ENCODE data around the gene BCL6.

BCL6 gene

DNA sequence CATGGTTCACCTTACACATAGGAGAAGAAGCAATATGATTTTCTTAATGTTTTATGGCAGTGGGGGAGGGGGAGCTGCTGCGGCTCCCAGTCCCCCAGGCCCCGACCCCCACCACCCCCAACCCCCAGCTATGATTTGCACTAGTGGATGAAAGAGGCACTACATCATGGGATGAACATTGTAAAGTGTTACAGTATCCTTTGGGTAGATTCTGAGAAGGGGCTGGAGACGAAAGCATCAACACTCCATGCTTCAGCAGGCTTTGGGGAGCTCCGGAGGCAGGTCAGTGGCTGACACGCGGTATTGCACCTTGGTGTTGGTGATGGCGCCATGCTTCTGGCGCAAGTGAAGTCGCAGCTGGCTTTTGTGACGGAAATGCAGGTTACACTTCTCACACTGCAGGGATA, 23.1 kb downstream of the BCL6 start:
- Histone ChIP-seq H3K9ac (ENCODE audit: low read length) (no peak overlapping the region), H3K9me3 (ENCODE audit: control insufficient read depth, low read length) (no peaks in the 10 kb centered on the region), H3K36me3 (ENCODE audit: control insufficient read depth, insufficient read depth, low read length, severe bottlenecking) (peaks cover 70% of the 10 kb centered on the region), H3K4me1 (ENCODE audit: control insufficient read depth, insufficient read depth, low read length) (peaks cover 8% of the 10 kb centered on the region), H3K27me3 (replicated peaks; ENCODE audit: control insufficient read depth, insufficient read depth, low read length) (no peaks in the 10 kb centered on the region), H3K4me3 (ENCODE audit: low read length) (no peak overlapping the region)
- DNase-seq (ENCODE audit: low read depth), result no peak

DNA sequence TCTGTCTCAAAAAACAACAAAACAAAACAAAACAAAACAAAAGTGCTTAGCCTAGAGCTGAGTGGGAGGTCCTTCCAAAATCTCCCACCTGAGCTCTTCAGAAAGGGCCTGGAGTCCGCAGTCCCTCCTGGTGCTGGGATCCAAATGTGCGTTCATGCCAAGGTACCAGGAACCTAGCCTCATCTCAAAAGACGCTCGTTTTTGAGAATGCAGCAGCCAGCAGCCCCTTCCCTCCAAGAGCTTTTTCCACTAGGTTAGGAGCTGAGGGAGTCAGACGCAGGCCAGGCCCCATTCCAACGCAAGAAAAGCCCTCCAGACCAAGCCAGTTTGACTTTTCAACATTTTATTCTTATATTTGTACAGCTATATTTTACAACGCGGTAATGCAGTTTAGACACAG, 24.2 kb downstream of the BCL6 start:
- Histone ChIP-seq H3K4me1 (ENCODE audit: control insufficient read depth, insufficient read depth, low read length) (peaks cover 8% of the 10 kb centered on the region), H3K9ac (ENCODE audit: low read length) (no peak overlapping the region), H3K9me3 (ENCODE audit: control insufficient read depth, low read length) (no peaks in the 10 kb centered on the region), H3K36me3 (ENCODE audit: control insufficient read depth, insufficient read depth, low read length, severe bottlenecking) (peaks cover 58% of the 10 kb centered on the region), H3K4me3 (ENCODE audit: low read length) (no peak overlapping the region), H3K27me3 (replicated peaks; ENCODE audit: control insufficient read depth, insufficient read depth, low read length) (no peaks in the 10 kb centered on the region)
- DNase-seq (ENCODE audit: low read depth), result no peak

- H3K4me1 ChIP-seq (ENCODE audit: control insufficient read depth, insufficient read depth, low read length), result peaks cover 8% of the 10 kb centered on the region
- H3K4me3 ChIP-seq (ENCODE audit: low read length), result no peak overlapping the region
- H3K36me3 ChIP-seq (ENCODE audit: control insufficient read depth, insufficient read depth, low read length, severe bottlenecking), result peaks cover 51% of the 10 kb centered on the region
- H3K9me3 ChIP-seq (ENCODE audit: control insufficient read depth, low read length), result no peaks in the 10 kb centered on the region
- H3K9ac ChIP-seq (ENCODE audit: low read length), result no peak overlapping the region
- H3K27me3 ChIP-seq (replicated peaks; ENCODE audit: control insufficient read depth, insufficient read depth, low read length), result no peaks in the 10 kb centered on the region
- no peak for DNase-seq (ENCODE audit: low read depth)
These were observed 25.0 kb downstream of the BCL6 start for GRCh38 chr3:187720337-187720670.

DNA sequence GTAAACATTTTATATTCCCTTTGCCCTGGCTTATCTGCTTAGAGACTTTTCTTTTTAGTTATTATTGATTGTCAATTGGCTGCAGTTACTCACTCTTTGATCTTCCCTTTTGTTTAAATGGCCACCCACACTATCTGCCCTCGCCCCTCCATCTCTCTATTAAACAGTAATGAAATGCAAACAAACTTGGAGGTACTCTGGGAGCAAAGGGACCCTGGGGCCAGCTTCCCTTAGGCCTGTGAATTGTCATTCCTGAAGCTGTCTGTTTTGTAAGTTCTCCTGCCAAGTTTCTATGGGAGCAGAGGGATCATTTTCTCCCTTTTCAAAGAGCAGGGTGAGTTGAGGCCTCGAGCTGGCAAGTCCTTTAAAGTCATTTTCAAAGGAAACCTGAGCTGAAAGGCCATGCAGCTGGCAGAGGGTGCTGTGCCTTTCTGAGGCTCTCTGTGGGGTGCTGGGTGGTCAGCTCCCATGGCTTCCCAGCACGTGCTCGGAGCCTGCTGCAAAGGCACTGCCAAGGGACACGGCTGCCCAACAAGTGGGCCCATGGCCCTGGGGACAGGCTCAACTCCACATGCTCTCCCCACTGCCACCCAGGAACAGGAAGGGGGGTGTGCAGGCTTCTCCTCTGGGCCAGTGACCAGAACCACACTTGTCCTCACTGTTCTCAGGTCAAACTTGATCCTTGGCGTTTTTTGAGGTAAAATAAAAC, 25.5 kb downstream of the BCL6 start:
- H3K4me3 ChIP-seq (ENCODE audit: low read length), result no peak overlapping the region
- DNase-seq (ENCODE audit: low read depth), result peak; percentile 15
- no peaks in the 10 kb centered on the region for H3K27me3 ChIP-seq (replicated peaks; ENCODE audit: control insufficient read depth, insufficient read depth, low read length)
- peaks cover 8% of the 10 kb centered on the region for H3K4me1 ChIP-seq (ENCODE audit: control insufficient read depth, insufficient read depth, low read length)
- peak overlapping the region; percentile 14 for H3K9ac ChIP-seq (ENCODE audit: low read length)
- H3K36me3 ChIP-seq (ENCODE audit: control insufficient read depth, insufficient read depth, low read length, severe bottlenecking), result peaks cover 45% of the 10 kb centered on the region
- H3K9me3 ChIP-seq (ENCODE audit: control insufficient read depth, low read length), result no peaks in the 10 kb centered on the region

DNA sequence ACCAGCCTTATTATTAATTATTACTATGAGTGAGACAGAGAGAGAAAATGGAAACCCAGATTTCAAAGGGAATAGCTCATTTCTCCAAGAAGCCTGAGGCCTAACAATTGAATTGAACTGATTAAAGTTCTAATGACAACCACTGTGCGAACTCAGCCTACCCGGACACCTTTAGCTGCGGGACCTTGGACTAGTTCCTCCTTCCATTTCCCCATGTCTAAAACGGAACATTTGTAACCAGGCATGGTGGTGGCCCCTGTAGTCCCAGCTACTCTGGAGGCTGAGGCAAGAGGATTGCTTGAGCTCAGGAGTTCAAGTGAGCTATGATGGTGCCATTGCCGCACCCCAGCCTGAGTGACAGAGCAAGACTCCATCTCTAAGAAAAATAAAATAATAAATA, 26.5 kb downstream of the BCL6 start:
- Histone ChIP-seq H3K4me3 (ENCODE audit: low read length) (no peak overlapping the region), H3K4me1 (ENCODE audit: control insufficient read depth, insufficient read depth, low read length) (peaks cover 8% of the 10 kb centered on the region), H3K36me3 (ENCODE audit: control insufficient read depth, insufficient read depth, low read length, severe bottlenecking) (peaks cover 36% of the 10 kb centered on the region), H3K9me3 (ENCODE audit: control insufficient read depth, low read length) (no peaks in the 10 kb centered on the region), H3K27me3 (replicated peaks; ENCODE audit: control insufficient read depth, insufficient read depth, low read length) (no peaks in the 10 kb centered on the region), H3K9ac (ENCODE audit: low read length) (no peak overlapping the region)
- DNase-seq (ENCODE audit: low read depth), result no peak

- Histone ChIP-seq H3K4me1 (ENCODE audit: control insufficient read depth, insufficient read depth, low read length) (peaks cover 8% of the 10 kb centered on the region), H3K4me3 (ENCODE audit: low read length) (no peak overlapping the region), H3K9ac (ENCODE audit: low read length) (no peak overlapping the region), H3K36me3 (ENCODE audit: control insufficient read depth, insufficient read depth, low read length, severe bottlenecking) (peaks cover 23% of the 10 kb centered on the region), H3K9me3 (ENCODE audit: control insufficient read depth, low read length) (no peaks in the 10 kb centered on the region), H3K27me3 (replicated peaks; ENCODE audit: control insufficient read depth, insufficient read depth, low read length) (no peaks in the 10 kb centered on the region)
- peak; percentile 38 for DNase-seq (ENCODE audit: low read depth)
These were observed 27.7 kb downstream of the BCL6 start for GRCh38 chr3:187717572-187717971.

- Histone ChIP-seq H3K36me3 (ENCODE audit: control insufficient read depth, insufficient read depth, low read length, severe bottlenecking) (no peaks in the 10 kb centered on the region), H3K27me3 (replicated peaks; ENCODE audit: control insufficient read depth, insufficient read depth, low read length) (no peaks in the 10 kb centered on the region), H3K4me3 (ENCODE audit: low read length) (no peak overlapping the region), H3K9ac (ENCODE audit: low read length) (no peak overlapping the region), H3K9me3 (ENCODE audit: control insufficient read depth, low read length) (no peaks in the 10 kb centered on the region), H3K4me1 (ENCODE audit: control insufficient read depth, insufficient read depth, low read length) (no peaks in the 10 kb centered on the region)
- peak; percentile 83 for DNase-seq (ENCODE audit: low read depth)
These were observed 30.8 kb downstream of the BCL6 start for GRCh38 chr3:187714404-187714979.

DNA sequence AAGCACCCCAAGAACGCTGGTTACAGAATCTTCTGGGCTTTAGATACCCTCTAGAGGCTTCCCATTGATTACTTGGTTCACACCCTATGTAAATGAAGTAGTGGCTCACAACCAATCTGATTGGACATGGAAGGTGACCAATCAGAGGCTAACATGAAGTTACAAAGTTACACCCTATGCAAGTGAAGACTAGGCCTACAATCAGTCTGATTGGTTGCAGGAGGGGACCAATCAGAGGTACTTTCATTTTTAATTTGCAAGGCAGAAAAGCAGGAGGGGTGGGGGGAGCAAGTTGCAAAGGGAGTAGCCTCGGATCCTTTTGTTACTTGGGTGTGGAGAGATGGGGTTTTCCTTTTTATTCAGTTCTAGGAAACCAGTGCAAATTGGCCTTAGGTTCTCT, 31.8 kb downstream of the BCL6 start:
- peak; percentile 13 for DNase-seq (ENCODE audit: low read depth)
- no peak overlapping the region for H3K4me3 ChIP-seq (ENCODE audit: low read length)
- H3K9me3 ChIP-seq (ENCODE audit: control insufficient read depth, low read length), result no peaks in the 10 kb centered on the region

GRCh38 chr3:187709155-187709554, 36.1 kb downstream of the BCL6 start:
- DNase-seq (ENCODE audit: low read depth), result no peak
- no peak overlapping the region for H3K9ac ChIP-seq (ENCODE audit: low read length)

More for the DNA sequence above, 31.8 kb downstream of the BCL6 start:
- Histone ChIP-seq H3K27me3 (replicated peaks; ENCODE audit: control insufficient read depth, insufficient read depth, low read length) (no peaks in the 10 kb centered on the region), H3K36me3 (ENCODE audit: control insufficient read depth, insufficient read depth, low read length, severe bottlenecking) (no peaks in the 10 kb centered on the region), H3K4me1 (ENCODE audit: control insufficient read depth, insufficient read depth, low read length) (no peaks in the 10 kb centered on the region), H3K9ac (ENCODE audit: low read length) (no peak overlapping the region)

DNA sequence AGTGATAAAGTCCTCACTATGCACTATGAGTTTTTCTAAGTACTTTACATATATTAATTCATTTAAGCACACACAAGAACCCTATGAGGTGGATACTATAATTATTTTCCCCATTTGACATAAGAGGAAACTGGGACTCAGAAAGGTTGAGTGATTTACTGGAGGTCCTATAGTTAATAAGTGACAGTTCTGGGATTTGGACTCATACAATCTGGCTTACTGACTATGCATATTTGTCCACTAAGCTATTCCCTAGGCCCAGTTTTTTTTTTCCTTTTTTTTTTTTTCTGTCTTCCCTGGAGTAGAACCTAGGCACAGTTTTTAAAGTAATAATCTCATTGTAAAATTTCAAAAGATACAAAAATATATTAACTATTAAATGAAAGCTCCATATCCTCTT, 36.6 kb downstream of the BCL6 start:
- no peaks in the 10 kb centered on the region for H3K27me3 ChIP-seq (replicated peaks; ENCODE audit: control insufficient read depth, insufficient read depth, low read length)
- H3K4me3 ChIP-seq (ENCODE audit: low read length), result no peak overlapping the region
- no peaks in the 10 kb centered on the region for H3K36me3 ChIP-seq (ENCODE audit: control insufficient read depth, insufficient read depth, low read length, severe bottlenecking)
- H3K4me1 ChIP-seq (ENCODE audit: control insufficient read depth, insufficient read depth, low read length), result no peaks in the 10 kb centered on the region
- no peaks in the 10 kb centered on the region for H3K9me3 ChIP-seq (ENCODE audit: control insufficient read depth, low read length)
- DNase-seq (ENCODE audit: low read depth), result no peak
- no peak overlapping the region for H3K9ac ChIP-seq (ENCODE audit: low read length)

More at GRCh38 chr3:187709155-187709554, 36.1 kb downstream of the BCL6 start:
- Histone ChIP-seq H3K36me3 (ENCODE audit: control insufficient read depth, insufficient read depth, low read length, severe bottlenecking) (no peaks in the 10 kb centered on the region), H3K4me3 (ENCODE audit: low read length) (no peak overlapping the region), H3K27me3 (replicated peaks; ENCODE audit: control insufficient read depth, insufficient read depth, low read length) (no peaks in the 10 kb centered on the region), H3K9me3 (ENCODE audit: control insufficient read depth, low read length) (no peaks in the 10 kb centered on the region), H3K4me1 (ENCODE audit: control insufficient read depth, insufficient read depth, low read length) (no peaks in the 10 kb centered on the region)

DNA sequence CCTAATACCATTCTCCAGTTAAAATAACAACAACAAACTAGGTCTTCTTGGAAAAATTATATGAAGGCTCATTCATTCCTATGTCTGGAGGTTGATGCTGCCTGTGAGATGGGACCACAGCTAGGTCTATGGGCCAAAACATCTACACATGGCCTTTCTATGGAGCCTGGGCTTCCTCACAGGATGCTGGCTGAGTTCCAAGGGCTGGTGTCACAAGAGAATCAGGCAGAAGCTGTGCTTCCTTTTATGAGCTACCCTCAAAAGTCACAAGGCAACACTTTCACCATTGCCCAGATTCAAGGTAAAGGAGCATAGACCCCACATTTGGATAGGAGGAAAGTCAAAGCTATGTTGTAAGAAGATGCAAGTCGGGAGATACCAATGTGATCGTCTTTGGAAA, 38.3 kb downstream of the BCL6 start:
- H3K27me3 ChIP-seq (replicated peaks; ENCODE audit: control insufficient read depth, insufficient read depth, low read length), result no peaks in the 10 kb centered on the region
- H3K9ac ChIP-seq (ENCODE audit: low read length), result no peak overlapping the region
- no peak for DNase-seq (ENCODE audit: low read depth)
- no peaks in the 10 kb centered on the region for H3K4me1 ChIP-seq (ENCODE audit: control insufficient read depth, insufficient read depth, low read length)
- no peak overlapping the region for H3K4me3 ChIP-seq (ENCODE audit: low read length)
- no peaks in the 10 kb centered on the region for H3K36me3 ChIP-seq (ENCODE audit: control insufficient read depth, insufficient read depth, low read length, severe bottlenecking)
- no peaks in the 10 kb centered on the region for H3K9me3 ChIP-seq (ENCODE audit: control insufficient read depth, low read length)

- Histone ChIP-seq H3K9ac (ENCODE audit: low read length) (no peak overlapping the region), H3K27me3 (replicated peaks; ENCODE audit: control insufficient read depth, insufficient read depth, low read length) (peaks cover 7% of the 10 kb centered on the region), H3K36me3 (ENCODE audit: control insufficient read depth, insufficient read depth, low read length, severe bottlenecking) (no peaks in the 10 kb centered on the region), H3K4me3 (ENCODE audit: low read length) (no peak overlapping the region), H3K9me3 (ENCODE audit: control insufficient read depth, low read length) (no peaks in the 10 kb centered on the region), H3K4me1 (ENCODE audit: control insufficient read depth, insufficient read depth, low read length) (no peaks in the 10 kb centered on the region)
- DNase-seq (ENCODE audit: low read depth), result peak; percentile 35
These were observed 40.1 kb downstream of the BCL6 start for GRCh38 chr3:187705164-187705563.

Data from adipocyte (in vitro differentiated cells).